ENCODE measurements around the gene TOMM40. TPM values are rescaled to one million over a fixed set of nuclear protein-coding genes. Genes with fewer than 3 reads are reported as not detected.

Gene TOMM40
- total and polyA plus RNA-seq, 4 donors, result 27.0 to 34.4 (median 30.6) TPM

GRCh38 chr19:44905437-44906160, 14.5 kb downstream of the TOMM40 start, which contains the start of gene APOE (continued):
- TF ChIP-seq SP1 (IDR thresholded peaks at IDR 0.05) (peak; percentile 68), RAD21 (IDR thresholded peaks at IDR 0.05) (peak; percentile 1 to 20), JUND (IDR thresholded peaks at IDR 0.05) (peak in 1 of 2 donors; percentile 27), FOXA2 (IDR thresholded peaks at IDR 0.05) (no peak), TAF1 (conservative IDR thresholded peaks at IDR 0.05) (peak; percentile 96), FOXA1 (IDR thresholded peaks at IDR 0.05) (no peak)

- TF ChIP-seq HNF4A (conservative IDR thresholded peaks at IDR 0.05) (no peak), NR2F2 (IDR thresholded peaks at IDR 0.05) (no peak), RXRA (IDR thresholded peaks at IDR 0.05) (peak in 1 of 2 donors; percentile 9)
- peak overlapping the region in 2 of 3 donors; percentile 51 to 70 for H3K4me3 ChIP-seq (ENCODE audit: low read depth in 1 of 3, low read length in 3 of 3)
- no peaks in the 10 kb centered on the region for H3K9me3 ChIP-seq (ENCODE audit: control insufficient read depth in 4 of 4, low read length in 3 of 4)
- peaks cover 0 to 3% (median 1%) of the 10 kb centered on the region in 4 donors for H3K36me3 ChIP-seq (ENCODE audit: control insufficient read depth in 4 of 4, insufficient read depth in 3 of 4, low read depth in 1 of 4, low read length in 3 of 4)
- DNase-seq (ENCODE audit: low spot score), result no peak
- WGBS, result 43% methylated on average over 12 of the region's 12 CpGs
- H3K4me1 ChIP-seq (ENCODE audit: control insufficient read depth in 4 of 4, insufficient read depth in 4 of 4, low read length in 3 of 4), result peaks cover 12 to 79% (median 46%) of the 10 kb centered on the region in 4 donors
- H3K9ac ChIP-seq (ENCODE audit: low read depth in 1 of 2, low read length in 2 of 2), result no peak overlapping the region
- no peaks in the 10 kb centered on the region for H3K27me3 ChIP-seq (ENCODE audit: control insufficient read depth in 4 of 4, insufficient read depth in 4 of 4, low read length in 3 of 4)
- H3K27ac ChIP-seq (ENCODE audit: low read depth in 1 of 2, low read length in 2 of 2), result peak overlapping the region; percentile 2 to 26
These were observed 16.6 kb downstream of the TOMM40 start for GRCh38 chr19:44907613-44908012.

- Histone ChIP-seq H3K4me3 (ENCODE audit: low read depth in 1 of 3, low read length in 3 of 3) (peak overlapping the region in 2 of 3 donors; percentile 51 to 70), H3K9ac (ENCODE audit: low read depth in 1 of 2, low read length in 2 of 2) (no peak overlapping the region), H3K4me1 (ENCODE audit: control insufficient read depth in 4 of 4, insufficient read depth in 4 of 4, low read length in 3 of 4) (peaks cover 11 to 78% (median 44%) of the 10 kb centered on the region in 4 donors), H3K9me3 (ENCODE audit: control insufficient read depth in 4 of 4, low read length in 3 of 4) (no peaks in the 10 kb centered on the region), H3K27ac (ENCODE audit: low read depth in 1 of 2, low read length in 2 of 2) (peak overlapping the region; percentile 2 to 26), H3K27me3 (ENCODE audit: control insufficient read depth in 4 of 4, insufficient read depth in 4 of 4, low read length in 3 of 4) (no peaks in the 10 kb centered on the region), H3K36me3 (ENCODE audit: control insufficient read depth in 4 of 4, insufficient read depth in 3 of 4, low read depth in 1 of 4, low read length in 3 of 4) (peaks cover 0 to under 1% (median 0%) of the 10 kb centered on the region in 4 donors)
- TF ChIP-seq MAX (IDR thresholded peaks at IDR 0.05) (no peak), RXRA (IDR thresholded peaks at IDR 0.05) (no peak), FOXA1 (IDR thresholded peaks at IDR 0.05) (no peak), SP1 (IDR thresholded peaks at IDR 0.05) (no peak), NR2F2 (IDR thresholded peaks at IDR 0.05) (no peak), YY1 (IDR thresholded peaks at IDR 0.05) (no peak), HNF4G (IDR thresholded peaks at IDR 0.05) (no peak), TAF1 (conservative IDR thresholded peaks at IDR 0.05) (no peak), ATF3 (IDR thresholded peaks at IDR 0.05) (no peak)
- 78% methylated on average over 46 of the region's 46 CpGs for WGBS
- no peak for DNase-seq (ENCODE audit: low spot score)
These were observed 17.2 kb downstream of the TOMM40 start for GRCh38 chr19:44908074-44908835.

GRCh38 chr19:44908836-44909261, 17.8 kb downstream of the TOMM40 start:
- Histone ChIP-seq H3K27ac (ENCODE audit: low read depth in 1 of 2, low read length in 2 of 2) (peak overlapping the region in 1 of 2 donors; percentile 45), H3K4me3 (ENCODE audit: low read depth in 1 of 3, low read length in 3 of 3) (peak overlapping the region in 1 of 3 donors; percentile 70), H3K36me3 (ENCODE audit: control insufficient read depth in 4 of 4, insufficient read depth in 3 of 4, low read depth in 1 of 4, low read length in 3 of 4) (no peaks in the 10 kb centered on the region), H3K27me3 (ENCODE audit: control insufficient read depth in 4 of 4, insufficient read depth in 4 of 4, low read length in 3 of 4) (no peaks in the 10 kb centered on the region), H3K9me3 (ENCODE audit: control insufficient read depth in 4 of 4, low read length in 3 of 4) (no peaks in the 10 kb centered on the region), H3K9ac (ENCODE audit: low read depth in 1 of 2, low read length in 2 of 2) (no peak overlapping the region), H3K4me1 (ENCODE audit: control insufficient read depth in 4 of 4, insufficient read depth in 4 of 4, low read length in 3 of 4) (peaks cover 10 to 77% (median 42%) of the 10 kb centered on the region in 4 donors)
- no peak for TF ChIP-seq SP1 (IDR thresholded peaks at IDR 0.05)
- DNase-seq (ENCODE audit: low spot score), result no peak
- WGBS, result 83% methylated on average over 44 of the region's 44 CpGs
